BLaER1 (cell line): ENCODE results near the gene AKR1B1.
"Not testable (repeated sequence)": the region's sequence is repeated elsewhere in the genome, so short reads cannot be mapped to it uniquely, and the experiment has no call there.

Experiments used
- H3K27ac ChIP-seq: shearing (Covaris generic); formaldehyde crosslinking; 2 replicates; pipeline ENCODE4 v1.8.1; 2022
- H3K27me3 ChIP-seq: shearing (Covaris generic); formaldehyde crosslinking; 2 replicates; pipeline ENCODE4 v1.8.1; 2022
- H3K36me3 ChIP-seq: shearing (Covaris generic); formaldehyde crosslinking; 2 replicates; pipeline ENCODE4 v1.8.1; 2022
- H3K4me1 ChIP-seq: shearing (Covaris generic); formaldehyde crosslinking; 2 replicates; pipeline ENCODE4 v1.8.1; 2022
- H3K4me2 ChIP-seq: shearing (Covaris generic); formaldehyde crosslinking; 2 replicates; pipeline ENCODE4 v1.8.1; 2022
- H3K4me3 ChIP-seq: shearing (Covaris generic); formaldehyde crosslinking; 2 replicates; pipeline ENCODE4 v1.8.1; 2022
- H3K9ac ChIP-seq: shearing (Covaris generic); formaldehyde crosslinking; 2 replicates; pipeline ENCODE4 v1.8.1; 2022
- H3K9me3 ChIP-seq: shearing (Covaris generic); formaldehyde crosslinking; 2 replicates; pipeline ENCODE4 v1.8.1; 2022
- H4K20me1 ChIP-seq: shearing (Covaris generic); formaldehyde crosslinking; 2 replicates; pipeline ENCODE4 v1.8.1; 2022
- Cebpa-rat ChIP-seq: shearing (Covaris generic); IDR thresholded peaks from 2 replicates; pipeline ENCODE4 v1.8.1; 2022

The AKR1B1 gene

DNA sequence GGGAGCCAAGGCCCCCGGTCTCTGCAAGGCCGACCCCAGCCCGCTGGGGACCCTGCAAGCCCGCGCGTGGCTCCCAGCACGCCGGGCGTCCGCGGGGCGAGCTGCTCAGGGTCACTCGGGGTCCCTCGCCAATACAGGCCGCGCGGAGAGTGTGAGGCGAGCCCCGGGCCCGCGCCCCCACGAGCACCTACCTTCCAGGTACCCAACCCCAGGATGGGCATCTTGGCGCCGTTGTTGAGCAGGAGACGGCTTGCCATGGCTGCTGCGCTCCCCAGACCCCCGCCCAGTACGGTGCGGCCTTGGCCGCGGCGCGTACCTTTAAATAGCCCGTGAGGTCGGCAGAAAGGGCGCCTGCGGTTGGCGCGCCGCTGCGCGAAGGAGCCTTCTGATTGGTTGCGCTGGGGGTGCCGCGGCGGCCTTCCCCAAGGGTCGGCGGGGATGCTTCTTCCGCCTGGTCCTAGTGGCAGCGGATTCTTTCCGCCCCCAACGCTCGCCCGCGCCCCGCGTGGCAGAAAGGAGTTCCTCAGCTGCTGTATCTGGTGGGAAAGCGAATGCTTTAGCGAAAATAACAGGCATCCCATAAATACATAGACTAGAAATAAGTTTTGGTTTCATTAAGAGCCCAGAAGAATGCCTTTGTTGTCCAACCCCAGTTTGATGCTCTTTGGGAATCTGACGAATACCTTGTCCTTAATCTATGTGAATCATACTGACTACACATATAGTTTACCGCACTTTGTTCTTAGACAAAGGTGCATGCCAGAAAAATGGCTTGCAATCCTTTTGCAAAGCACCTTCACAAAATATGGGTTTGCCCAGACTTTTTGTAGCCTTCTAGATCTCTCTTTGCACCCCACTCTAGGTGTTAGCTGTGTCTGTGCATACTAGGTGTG is at the start of gene AKR1B1:
Gene AKR1B1 (minus strand): TSS at position 295 of the 893 bp plus-strand sequence. CDS start 38 bp downstream, at position 257.
- Histone ChIP-seq H3K9ac (peak within 1 kb of the TSS; percentile 90), H3K4me2 (peak within 1 kb of the TSS; percentile 93), H3K4me1 (peaks cover 55% of the 10 kb centered on the region), H3K4me3 (peak within 1 kb of the TSS; percentile 97), H3K27ac (peak within 1 kb of the TSS; percentile 90), H3K9me3 (peaks cover 16% of the 10 kb centered on the region), H3K27me3 (no peaks in the 10 kb centered on the region), H3K36me3 (peaks cover 22% of the 10 kb centered on the region), H4K20me1 (peaks cover 24% of the 10 kb centered on the region)
- TF ChIP-seq Cebpa-rat: no peak

DNA sequence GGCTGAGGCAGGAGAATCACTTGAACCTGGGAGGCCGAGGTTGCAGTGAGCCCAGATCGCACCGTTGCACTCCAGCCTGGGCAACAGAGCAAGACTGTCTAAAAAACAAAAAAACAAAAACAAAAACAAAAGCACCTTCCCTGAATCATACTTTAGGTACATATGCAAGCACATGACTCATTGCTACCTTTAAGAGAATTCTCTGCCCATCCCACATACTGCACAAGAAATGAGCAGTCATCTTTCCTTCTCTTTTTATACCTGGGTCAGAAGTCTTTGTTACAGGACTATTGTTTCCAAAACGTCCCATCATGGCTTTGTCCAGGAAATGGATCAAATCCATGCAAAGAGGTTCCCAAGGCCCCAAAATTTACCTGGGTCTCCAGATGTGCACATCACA is 47.0 kb upstream of the AKR1B1 start:
- TF ChIP-seq Cebpa-rat: no peak
- Histone ChIP-seq H3K36me3 (no peaks in the 10 kb centered on the region), H3K9ac (no peak overlapping the region), H3K27me3 (no peaks in the 10 kb centered on the region), H3K4me3 (no peak overlapping the region), H3K27ac (no peak overlapping the region), H3K4me1 (no peaks in the 10 kb centered on the region), H3K4me2 (no peak overlapping the region), H4K20me1 (no peaks in the 10 kb centered on the region), H3K9me3 (no peaks in the 10 kb centered on the region)

DNA sequence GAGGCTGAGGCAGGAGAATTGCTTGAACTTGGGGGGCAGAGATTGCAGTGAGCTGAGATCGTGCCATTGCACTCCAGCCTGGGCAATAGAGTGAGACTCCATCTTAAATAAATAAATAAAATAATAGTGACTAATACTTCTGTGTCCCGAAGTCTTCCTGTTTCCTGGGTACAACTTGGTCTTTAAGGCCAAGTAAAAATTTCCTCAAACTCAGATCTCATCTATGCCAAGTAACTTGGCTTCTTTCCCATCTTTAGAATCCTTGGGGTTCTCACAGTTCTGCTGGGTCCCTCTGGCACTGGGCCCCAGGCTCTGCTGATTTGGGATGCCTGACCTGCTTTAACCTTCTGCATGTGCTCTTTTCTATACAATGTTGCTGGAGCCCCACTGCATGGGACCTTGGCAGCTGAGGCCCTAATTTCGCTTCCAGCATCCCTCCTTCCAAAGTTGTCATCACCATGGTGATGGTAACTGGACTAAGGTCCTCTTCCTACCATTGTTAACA is 45.8 kb upstream of the AKR1B1 start:
- no peak overlapping the region for H3K4me3 ChIP-seq
- H3K9me3 ChIP-seq: no peaks in the 10 kb centered on the region
- no peaks in the 10 kb centered on the region for H3K27me3 ChIP-seq
- no peak overlapping the region for H3K9ac ChIP-seq
- no peak overlapping the region for H3K27ac ChIP-seq
- H3K4me1 ChIP-seq: no peaks in the 10 kb centered on the region
- no peaks in the 10 kb centered on the region for H4K20me1 ChIP-seq
- TF ChIP-seq Cebpa-rat: no peak
- H3K4me2 ChIP-seq: no peak overlapping the region
- no peaks in the 10 kb centered on the region for H3K36me3 ChIP-seq

DNA sequence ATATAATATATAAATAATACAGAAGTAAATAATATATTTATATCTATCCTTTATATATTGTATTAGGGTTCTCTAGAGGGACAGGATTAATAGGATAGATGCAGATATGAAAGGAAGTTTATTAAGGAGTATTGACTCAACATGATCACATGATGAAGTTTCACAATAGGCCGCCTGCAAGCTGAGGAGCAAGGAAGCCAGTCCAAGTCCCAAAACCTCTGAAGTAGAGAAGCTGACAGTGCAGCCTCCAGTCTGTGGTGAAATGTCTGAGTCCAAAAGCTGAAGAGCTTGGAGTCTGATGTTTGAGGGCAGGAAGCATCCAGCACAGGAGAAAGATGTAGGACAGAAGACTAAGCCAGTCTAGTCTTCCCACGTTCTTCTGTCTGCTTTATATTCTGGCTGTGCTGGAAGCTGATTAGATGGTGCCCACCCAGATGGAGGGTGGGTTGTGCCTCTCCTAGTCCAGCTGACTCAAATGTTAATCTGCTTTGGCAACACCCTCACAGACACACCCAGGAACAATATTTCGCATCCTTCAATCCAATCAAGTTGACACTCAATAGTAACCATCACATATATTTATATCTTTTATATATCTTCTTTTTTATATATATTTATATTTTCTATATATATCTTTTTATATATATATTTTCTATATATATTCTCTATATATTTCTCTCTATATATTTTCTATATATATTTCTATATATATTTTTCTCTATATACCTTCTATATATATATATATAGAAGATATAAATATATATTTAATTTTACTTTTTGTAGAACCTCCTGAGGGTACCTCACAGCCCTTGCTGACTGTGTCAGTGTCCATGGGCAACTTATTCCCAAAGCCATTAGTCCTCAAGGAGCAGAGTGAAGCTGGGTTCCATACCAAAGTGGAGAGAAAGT is 43.8 kb upstream of the AKR1B1 start:
- no peaks in the 10 kb centered on the region for H3K27me3 ChIP-seq
- TF ChIP-seq Cebpa-rat: no peak
- no peak overlapping the region for H3K27ac ChIP-seq
- H3K4me3 ChIP-seq: no peak overlapping the region
- no peaks in the 10 kb centered on the region for H3K9me3 ChIP-seq
- H3K36me3 ChIP-seq: no peaks in the 10 kb centered on the region
- H4K20me1 ChIP-seq: no peaks in the 10 kb centered on the region
- no peaks in the 10 kb centered on the region for H3K4me1 ChIP-seq
- no peak overlapping the region for H3K9ac ChIP-seq
- no peak overlapping the region for H3K4me2 ChIP-seq

DNA sequence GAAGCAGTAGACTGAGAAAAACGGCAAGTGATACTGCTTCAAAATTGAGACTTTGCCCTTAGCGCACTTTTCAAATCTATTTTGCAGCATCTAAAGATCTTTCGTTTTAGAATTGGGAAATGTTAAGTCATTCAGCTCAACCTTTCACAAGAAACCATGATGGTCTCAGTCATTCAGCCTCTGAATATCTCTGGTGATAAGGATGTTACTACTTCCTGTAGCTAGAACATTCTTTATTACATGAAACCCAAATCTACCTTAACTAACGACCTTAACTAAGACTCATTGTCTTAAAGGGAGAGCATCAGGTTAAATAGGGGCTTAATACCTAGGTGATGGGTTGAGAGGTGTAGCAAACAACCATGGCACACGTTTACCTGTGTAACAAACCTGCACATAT is 42.1 kb upstream of the AKR1B1 start:
- TF ChIP-seq Cebpa-rat: no peak

DNA sequence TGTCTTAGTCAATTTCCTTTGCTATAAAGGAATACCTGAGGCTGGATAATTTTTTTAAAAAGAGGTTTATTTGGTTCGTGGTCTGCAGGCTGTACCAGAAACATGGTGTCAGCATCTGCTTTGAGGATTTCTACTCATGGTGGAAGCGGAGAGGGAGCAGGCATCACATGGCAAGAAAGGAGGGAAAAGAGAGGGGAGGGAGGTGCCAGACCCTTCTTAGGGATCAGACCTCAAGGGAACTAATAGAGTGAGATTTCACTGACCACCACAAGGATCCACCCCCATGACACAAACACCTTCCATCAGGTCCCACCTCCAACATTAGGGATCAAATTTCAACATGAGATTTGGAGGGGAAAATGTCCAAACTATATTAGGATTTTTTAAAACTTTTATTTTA is 41.5 kb upstream of the AKR1B1 start:
- TF ChIP-seq Cebpa-rat: no peak
- Histone ChIP-seq H3K4me3 (no peak overlapping the region), H3K9ac (no peak overlapping the region), H3K27me3 (no peaks in the 10 kb centered on the region), H4K20me1 (no peaks in the 10 kb centered on the region), H3K4me1 (no peaks in the 10 kb centered on the region), H3K4me2 (no peak overlapping the region), H3K27ac (no peak overlapping the region), H3K36me3 (no peaks in the 10 kb centered on the region), H3K9me3 (no peaks in the 10 kb centered on the region)

More for the DNA sequence above, 42.1 kb upstream of the AKR1B1 start:
- Histone ChIP-seq H3K36me3 (no peaks in the 10 kb centered on the region), H3K4me2 (no peak overlapping the region), H3K9me3 (no peaks in the 10 kb centered on the region), H3K27ac (no peak overlapping the region), H4K20me1 (no peaks in the 10 kb centered on the region), H3K4me3 (no peak overlapping the region), H3K9ac (no peak overlapping the region), H3K4me1 (no peaks in the 10 kb centered on the region), H3K27me3 (no peaks in the 10 kb centered on the region)

DNA sequence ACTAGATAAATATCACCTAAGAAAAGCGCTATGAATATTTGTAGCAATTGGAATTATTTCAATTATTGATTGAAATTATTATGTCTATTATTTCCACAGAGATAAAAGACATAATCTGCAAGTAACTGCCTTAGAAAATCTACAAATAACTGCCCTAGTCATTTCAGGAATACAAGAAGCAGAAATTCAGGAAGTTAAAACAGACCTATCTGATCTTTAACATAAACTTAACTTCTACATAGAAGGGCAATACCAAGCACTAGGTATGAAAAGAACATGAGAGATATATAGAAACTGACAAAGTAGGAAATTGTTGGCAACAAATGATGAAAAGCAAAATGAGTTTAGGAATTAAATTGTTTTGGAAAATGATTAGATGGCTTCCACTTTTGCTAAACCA is 36.6 kb upstream of the AKR1B1 start:
- no peaks in the 10 kb centered on the region for H3K9me3 ChIP-seq
- H4K20me1 ChIP-seq: no peaks in the 10 kb centered on the region
- no peaks in the 10 kb centered on the region for H3K4me1 ChIP-seq
- H3K27ac ChIP-seq: no peak overlapping the region
- no peak overlapping the region for H3K4me2 ChIP-seq
- no peak overlapping the region for H3K9ac ChIP-seq
- TF ChIP-seq Cebpa-rat: no peak
- H3K4me3 ChIP-seq: no peak overlapping the region
- no peaks in the 10 kb centered on the region for H3K27me3 ChIP-seq
- no peaks in the 10 kb centered on the region for H3K36me3 ChIP-seq

DNA sequence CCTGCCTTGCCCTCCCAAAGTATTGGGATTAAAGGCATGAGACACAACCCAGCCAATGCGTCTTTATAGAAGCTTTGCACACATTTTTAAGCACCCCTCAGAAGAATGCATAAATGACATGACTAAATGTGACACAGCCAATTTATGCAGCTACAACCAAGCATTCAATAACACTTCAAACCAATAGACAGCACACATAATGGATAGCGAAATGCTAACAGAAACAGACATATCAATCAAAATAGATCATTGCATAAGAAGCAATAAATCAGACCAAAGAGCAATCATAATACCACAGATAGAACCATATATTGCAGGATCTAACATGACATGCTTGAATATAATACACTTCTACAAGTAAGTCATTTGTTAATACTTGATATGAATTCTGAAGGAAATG is 34.2 kb upstream of the AKR1B1 start:
- Histone ChIP-seq H4K20me1 (no peaks in the 10 kb centered on the region), H3K4me2 (no peak overlapping the region), H3K27ac (no peak overlapping the region), H3K9ac (no peak overlapping the region), H3K9me3 (0 out of 2 replicates have a peak, but pooled peaks cover under 1% of the 10 kb centered on the region), H3K36me3 (no peaks in the 10 kb centered on the region), H3K4me3 (no peak overlapping the region), H3K4me1 (no peaks in the 10 kb centered on the region), H3K27me3 (no peaks in the 10 kb centered on the region)
- TF ChIP-seq Cebpa-rat: no peak

DNA sequence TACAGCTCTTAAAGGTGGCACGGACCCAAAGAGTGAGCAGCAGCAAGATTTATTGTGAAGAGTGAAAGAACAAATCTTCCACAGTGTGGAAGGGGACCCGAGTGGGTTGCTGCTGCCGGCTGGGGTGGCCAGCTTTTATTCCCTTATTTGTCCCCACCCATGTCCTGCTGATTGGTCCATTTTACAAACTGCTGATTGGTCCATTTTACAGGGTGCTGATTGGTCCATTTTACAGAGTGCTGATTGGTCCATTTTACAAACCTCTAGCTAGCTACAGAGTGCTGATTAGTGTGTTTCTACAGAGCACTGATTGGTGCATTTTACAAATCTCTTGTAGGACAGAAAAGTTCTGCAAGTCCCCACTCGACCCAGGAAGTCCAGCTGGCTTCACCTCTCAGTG is 28.8 kb upstream of the AKR1B1 start:
- H3K36me3 ChIP-seq, H3K4me1 ChIP-seq, H3K27me3 ChIP-seq, H3K4me2 ChIP-seq, H3K9ac ChIP-seq, H3K27ac ChIP-seq, H4K20me1 ChIP-seq, H3K4me3 ChIP-seq: not testable (repeated sequence)
- peaks cover 19% of the 10 kb centered on the region for H3K9me3 ChIP-seq

DNA sequence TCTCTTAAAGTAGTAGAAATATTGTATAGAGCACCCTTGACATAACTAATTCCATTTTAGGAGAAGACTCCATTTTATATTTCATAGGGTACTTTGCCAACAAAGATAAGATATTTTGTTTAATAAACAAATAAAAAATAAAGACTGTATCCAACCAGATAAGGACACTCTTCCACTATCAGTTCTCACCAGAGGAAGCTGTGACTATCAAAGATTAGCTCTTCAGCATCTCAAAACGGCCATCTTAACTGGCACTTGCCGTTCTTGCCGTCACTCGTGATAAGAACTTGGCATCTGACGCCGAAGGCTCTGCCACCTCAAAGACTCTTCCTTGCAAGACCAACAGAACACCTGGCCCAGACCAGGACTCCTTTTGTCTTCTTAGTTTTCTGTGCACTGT is 26.3 kb upstream of the AKR1B1 start:
- Histone ChIP-seq H3K4me1 (no peaks in the 10 kb centered on the region), H3K9ac (no peak overlapping the region), H3K27me3 (no peaks in the 10 kb centered on the region), H4K20me1 (no peaks in the 10 kb centered on the region), H3K27ac (no peak overlapping the region), H3K36me3 (no peaks in the 10 kb centered on the region), H3K9me3 (peaks cover 19% of the 10 kb centered on the region), H3K4me3 (no peak overlapping the region), H3K4me2 (no peak overlapping the region)
- no peak for TF ChIP-seq Cebpa-rat
